HG03432 (cell line): Measurements from ENCODE around the gene ITM2B.

Experiments used
- ATAC-seq: cut with Tn5 transposase; IDR thresholded peaks from one replicate; pipeline ENCODE4 v1.9.1; 2021; ENCODE audit warnings: mild to moderate bottlenecking, moderate library complexity; ENCODE audit not compliant: unreplicated experiment

ITM2B gene

GRCh38 chr13:48302871-48303358 is 69.9 kb downstream of the ITM2B start:
- ATAC-seq, result no peak

GRCh38 chr13:48303359-48304142 is 70.5 kb downstream of the ITM2B start, which contains the start of gene RB1:
TSS of gene RB1 (plus strand) at chr13:48303751. CDS start at chr13:48303913, 162 bp downstream.
- ATAC-seq, result peak; percentile 88

GRCh38 chr13:48304143-48304876 is 71.3 kb downstream of the ITM2B start:
- ATAC-seq, result peak; percentile 63

- no peak for ATAC-seq
Measured at GRCh38 chr13:48311223-48311622, 78.2 kb downstream of the ITM2B start.

GRCh38 chr13:48315969-48316650 is 83.1 kb downstream of the ITM2B start:
- ATAC-seq, result no peak

GRCh38 chr13:48316826-48317510 is 84.0 kb downstream of the ITM2B start:
- no peak for ATAC-seq

GRCh38 chr13:48317511-48318376 is 84.7 kb downstream of the ITM2B start:
- ATAC-seq, result no peak

- ATAC-seq, result no peak
Measured at GRCh38 chr13:48318377-48318811, 85.4 kb downstream of the ITM2B start.

- peak; percentile 23 for ATAC-seq
Measured at GRCh38 chr13:48318821-48319511, 86.0 kb downstream of the ITM2B start.
